MG63 (cell line): ENCODE results near the gene RBM6. TPM values are rescaled to one million over a fixed set of nuclear protein-coding genes. Genes with fewer than 3 reads are reported as not detected.

Experiments used
- DNase-seq: peaks from one replicate; pipeline ENCODE4 v3.0.0-alpha.2; 2020
- H3K27me3 ChIP-seq: fragments of 250-450 bp; sonication (Bioruptor Pico); 2 replicates; pipeline ENCODE4 v1.5.1; 2020; ENCODE audit warnings: mild to moderate bottlenecking, moderate library complexity
- H3K36me3 ChIP-seq: fragments of 250-450 bp; sonication (Bioruptor Pico); 2 replicates; pipeline ENCODE4 v1.5.1; 2020; ENCODE audit warnings: mild to moderate bottlenecking, moderate library complexity
- H3K4me3 ChIP-seq: fragments of 250-450 bp; sonication (Bioruptor Pico); 2 replicates; pipeline ENCODE4 v1.5.1; 2020; ENCODE audit warnings: mild to moderate bottlenecking, moderate library complexity
- H3K9me3 ChIP-seq: fragments of 250-450 bp; sonication (Bioruptor Pico); 2 replicates; pipeline ENCODE4 v1.5.1; 2020; ENCODE audit warnings: mild to moderate bottlenecking, moderate library complexity
- total RNA-seq: library from RNA; depleted of rRNA; stranded (reverse); fragments of >200 nt; shearing (Covaris generic); gene quantifications from 2 replicates; pipeline ENCODE4 v1.2.3, GENCODE V29; 2014; ENCODE audit warnings: low replicate concordance

RBM6 gene
- total RNA-seq, 1 experiment from 2014 or later: 13.2 TPM

GRCh38 chr3:49940667-49941249, 808 bp downstream of the RBM6 start:
- H3K36me3 ChIP-seq: peaks cover 6% of the 10 kb centered on the region; the same call in 1 of the 2 replicates
- peak overlapping the region; percentile 71 for H3K4me3 ChIP-seq
- no peak for DNase-seq
- no peaks in the 10 kb centered on the region for H3K27me3 ChIP-seq
- H3K9me3 ChIP-seq: no peaks in the 10 kb centered on the region

GRCh38 chr3:49942651-49943050, 2.7 kb downstream of the RBM6 start:
- no peak for DNase-seq
- Histone ChIP-seq H3K27me3 (no peaks in the 10 kb centered on the region), H3K36me3 (peaks cover 6% of the 10 kb centered on the region; the same call in 1 of the 2 replicates), H3K9me3 (no peaks in the 10 kb centered on the region), H3K4me3 (no peak overlapping the region)

GRCh38 chr3:49952924-49953323, 13.0 kb downstream of the RBM6 start:
- Histone ChIP-seq H3K27me3 (no peaks in the 10 kb centered on the region), H3K9me3 (no peaks in the 10 kb centered on the region), H3K4me3 (no peak overlapping the region), H3K36me3 (no peaks in the 10 kb centered on the region)
- DNase-seq: no peak

GRCh38 chr3:49955636-49956035, 15.7 kb downstream of the RBM6 start:
- Histone ChIP-seq H3K27me3 (no peaks in the 10 kb centered on the region), H3K36me3 (no peaks in the 10 kb centered on the region), H3K4me3 (no peak overlapping the region), H3K9me3 (no peaks in the 10 kb centered on the region)
- no peak for DNase-seq

GRCh38 chr3:49966233-49966942, 26.4 kb downstream of the RBM6 start:
- H3K4me3 ChIP-seq: no peak overlapping the region
- no peak for DNase-seq

GRCh38 chr3:49967291-49967690, 27.3 kb downstream of the RBM6 start:
- DNase-seq: peak; percentile 7
- Histone ChIP-seq H3K27me3 (no peaks in the 10 kb centered on the region), H3K4me3 (no peak overlapping the region), H3K9me3 (no peaks in the 10 kb centered on the region), H3K36me3 (peaks cover 1% of the 10 kb centered on the region)

More at GRCh38 chr3:49966233-49966942, 26.4 kb downstream of the RBM6 start:
- H3K36me3 ChIP-seq: no peaks in the 10 kb centered on the region; the same call in 1 of the 2 replicates
- H3K27me3 ChIP-seq: no peaks in the 10 kb centered on the region
- H3K9me3 ChIP-seq: no peaks in the 10 kb centered on the region

- no peak overlapping the region for H3K4me3 ChIP-seq
- peaks cover 8% of the 10 kb centered on the region for H3K36me3 ChIP-seq
- no peaks in the 10 kb centered on the region for H3K27me3 ChIP-seq
- no peaks in the 10 kb centered on the region for H3K9me3 ChIP-seq
- DNase-seq: no peak
These were observed 28.4 kb downstream of the RBM6 start for GRCh38 chr3:49968346-49968745.

GRCh38 chr3:49972656-49973055, 32.7 kb downstream of the RBM6 start:
- H3K4me3 ChIP-seq: no peak overlapping the region
- H3K9me3 ChIP-seq: no peaks in the 10 kb centered on the region
- H3K27me3 ChIP-seq: no peaks in the 10 kb centered on the region
- no peak for DNase-seq
- peaks cover 12% of the 10 kb centered on the region for H3K36me3 ChIP-seq

- Histone ChIP-seq H3K36me3 (peaks cover 19% of the 10 kb centered on the region), H3K27me3 (no peaks in the 10 kb centered on the region)
- DNase-seq: no peak
These were observed 37.0 kb downstream of the RBM6 start for GRCh38 chr3:49976942-49977341.

GRCh38 chr3:49984394-49984793, 44.4 kb downstream of the RBM6 start:
- Histone ChIP-seq H3K4me3 (no peak overlapping the region), H3K27me3 (no peaks in the 10 kb centered on the region), H3K9me3 (no peaks in the 10 kb centered on the region), H3K36me3 (no peaks in the 10 kb centered on the region)
- no peak for DNase-seq

More at GRCh38 chr3:49976942-49977341, 37.0 kb downstream of the RBM6 start:
- H3K4me3 ChIP-seq: no peak overlapping the region
- no peaks in the 10 kb centered on the region for H3K9me3 ChIP-seq

GRCh38 chr3:49992326-49992725, 52.4 kb downstream of the RBM6 start:
- H3K4me3 ChIP-seq: no peak overlapping the region
- DNase-seq: no peak
- no peaks in the 10 kb centered on the region for H3K27me3 ChIP-seq
- H3K9me3 ChIP-seq: no peaks in the 10 kb centered on the region
- peaks cover 5% of the 10 kb centered on the region for H3K36me3 ChIP-seq

- H3K36me3 ChIP-seq: peaks cover 5% of the 10 kb centered on the region
- no peak for DNase-seq
- H3K27me3 ChIP-seq: no peaks in the 10 kb centered on the region
- H3K4me3 ChIP-seq: no peak overlapping the region
- no peaks in the 10 kb centered on the region for H3K9me3 ChIP-seq
These were observed 54.5 kb downstream of the RBM6 start for GRCh38 chr3:49994476-49994875.

- no peaks in the 10 kb centered on the region for H3K9me3 ChIP-seq
- DNase-seq: no peak
- H3K27me3 ChIP-seq: no peaks in the 10 kb centered on the region
- peaks cover 5% of the 10 kb centered on the region; the same call in 1 of the 2 replicates for H3K36me3 ChIP-seq
- no peak overlapping the region for H3K4me3 ChIP-seq
These were observed 56.1 kb downstream of the RBM6 start for GRCh38 chr3:49996016-49996415.

- no peak overlapping the region for H3K4me3 ChIP-seq
- no peaks in the 10 kb centered on the region for H3K27me3 ChIP-seq
- no peak for DNase-seq
- peaks cover 5% of the 10 kb centered on the region for H3K36me3 ChIP-seq
- H3K9me3 ChIP-seq: no peaks in the 10 kb centered on the region
These were observed 57.9 kb downstream of the RBM6 start for GRCh38 chr3:49997862-49998261.

GRCh38 chr3:49998326-49998725, 58.4 kb downstream of the RBM6 start:
- Histone ChIP-seq H3K36me3 (peaks cover 5% of the 10 kb centered on the region), H3K27me3 (no peaks in the 10 kb centered on the region), H3K9me3 (no peaks in the 10 kb centered on the region), H3K4me3 (no peak overlapping the region)
- DNase-seq: no peak

- Histone ChIP-seq H3K27me3 (no peaks in the 10 kb centered on the region), H3K4me3 (no peak overlapping the region), H3K36me3 (peaks cover 5% of the 10 kb centered on the region), H3K9me3 (no peaks in the 10 kb centered on the region)
- DNase-seq: no peak
These were observed 61.6 kb downstream of the RBM6 start for GRCh38 chr3:50001511-50001910.

GRCh38 chr3:50003216-50003615, 63.3 kb downstream of the RBM6 start:
- peaks cover 5% of the 10 kb centered on the region for H3K36me3 ChIP-seq
- H3K9me3 ChIP-seq: no peaks in the 10 kb centered on the region
- H3K4me3 ChIP-seq: no peak overlapping the region
- peak; percentile 31 for DNase-seq
- no peaks in the 10 kb centered on the region for H3K27me3 ChIP-seq

GRCh38 chr3:50003824-50004223, 63.9 kb downstream of the RBM6 start:
- Histone ChIP-seq H3K27me3 (no peaks in the 10 kb centered on the region), H3K4me3 (no peak overlapping the region), H3K36me3 (peaks cover 5% of the 10 kb centered on the region), H3K9me3 (no peaks in the 10 kb centered on the region)
- DNase-seq: no peak
